Measurements from ENCODE around the gene RNASE13.
"Not testable (repeated sequence)": the region's sequence is repeated elsewhere in the genome, so short reads cannot be mapped to it uniquely, and the experiment has no call there.

RNASE13 gene

DNA sequence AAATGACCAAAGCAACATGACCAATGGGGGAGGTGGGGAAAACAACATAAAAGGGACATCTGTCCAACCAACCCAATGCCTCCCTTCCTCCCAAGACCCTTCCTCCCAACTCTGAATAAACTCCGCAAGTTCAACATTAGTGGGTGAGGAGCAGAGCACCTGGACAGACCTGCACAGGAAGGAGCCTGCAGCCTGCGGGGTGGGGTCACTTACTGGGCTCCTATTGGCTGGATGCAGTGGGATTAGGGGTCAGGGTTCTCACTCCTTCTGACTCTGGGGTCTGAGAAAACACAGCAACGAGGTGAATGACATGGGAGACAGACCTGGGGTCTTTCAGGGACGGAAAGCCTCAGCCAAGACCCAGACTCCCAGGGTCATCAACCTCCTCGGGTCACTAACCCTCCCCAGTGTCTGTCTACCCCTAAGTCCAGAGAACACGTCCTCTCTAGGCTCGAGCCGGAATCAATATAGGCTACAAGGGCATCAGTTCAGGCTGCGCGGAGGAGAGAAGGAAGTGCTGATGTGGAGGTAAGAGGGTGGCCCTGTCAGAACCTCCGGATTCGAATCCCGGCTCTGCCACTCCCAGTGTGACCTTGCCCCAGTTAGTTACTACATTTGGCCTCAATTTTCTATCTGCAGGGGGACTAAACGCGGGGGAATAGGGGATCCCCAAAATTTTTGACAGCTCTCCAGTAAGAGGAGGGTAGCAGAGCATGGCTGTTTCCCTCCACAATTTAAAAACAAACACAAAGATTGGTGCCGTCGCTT is 10.6 kb downstream of the RNASE13 start:
- DNase-seq: peak in 3 of 51 donors; percentile 21 to 43 (median 32)

DNA sequence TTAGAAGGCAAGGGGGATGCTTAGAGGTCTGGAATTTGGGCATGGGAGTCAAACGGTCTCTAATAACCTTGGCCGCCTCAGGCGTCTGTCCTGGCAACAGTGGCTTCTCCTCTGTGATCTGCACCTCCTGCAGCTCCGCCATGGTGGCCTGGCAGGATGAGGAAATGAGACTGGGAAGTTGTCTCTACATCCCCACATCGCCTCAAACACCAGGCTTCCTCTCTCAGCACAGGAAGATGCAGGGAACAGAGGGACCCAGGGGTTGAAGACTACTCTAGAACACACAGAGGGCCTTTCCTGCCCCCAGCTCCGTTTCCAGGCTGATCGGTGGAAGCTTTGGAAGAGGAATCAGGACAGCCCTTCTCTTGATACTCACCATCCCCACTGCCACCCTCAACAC is 11.4 kb downstream of the RNASE13 start:
- peak in 18 of 51 donors; percentile 14 to 53 (median 26) for DNase-seq

DNA sequence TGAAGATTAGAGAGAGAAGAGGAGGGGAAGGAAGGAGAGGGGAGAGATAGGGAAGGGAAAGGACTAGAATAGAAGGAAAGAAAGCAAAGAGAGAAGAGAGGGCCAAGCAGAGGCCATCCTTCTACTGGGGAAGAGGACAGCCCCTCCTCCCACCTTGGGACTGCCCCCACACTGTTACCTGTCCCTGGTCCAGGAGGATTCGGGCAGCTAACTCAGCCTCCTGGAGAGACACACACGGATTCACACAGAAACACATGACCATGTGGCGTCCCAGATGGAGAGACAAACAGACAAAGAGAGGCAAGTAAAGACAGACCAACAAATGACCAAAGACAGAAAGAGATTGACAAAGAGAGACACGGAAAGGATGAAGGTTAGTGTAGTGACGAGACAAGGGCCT is 11.9 kb downstream of the RNASE13 start:
- DNase-seq: peak in 1 of 51 donors; percentile 39

DNA sequence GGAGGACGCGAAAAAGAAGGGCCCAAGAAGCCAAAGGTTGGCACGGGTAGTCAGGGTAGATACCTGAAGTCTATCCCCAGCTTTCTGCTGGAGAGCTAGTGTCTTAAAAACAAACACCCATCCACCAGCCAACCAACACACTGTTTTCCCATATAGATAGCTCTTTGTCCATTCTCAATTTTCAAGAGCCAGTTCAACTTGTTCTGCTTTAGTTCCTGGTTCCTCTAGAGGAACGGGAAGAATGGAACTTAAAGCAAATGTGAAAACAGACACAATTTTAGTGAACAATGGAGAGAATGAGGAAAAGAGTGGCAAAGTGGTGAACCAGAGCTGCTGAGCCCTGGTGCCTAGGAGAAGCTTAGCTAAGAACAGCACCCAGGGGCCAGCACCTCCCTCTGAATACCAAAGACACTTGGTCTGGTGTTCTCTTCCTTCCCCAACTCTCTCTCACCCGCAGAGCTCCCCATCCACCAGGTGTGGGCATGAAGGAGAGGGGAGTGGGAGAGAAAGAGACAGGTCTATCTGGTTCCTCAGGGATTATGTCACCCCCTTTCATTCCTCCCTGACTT is 13.5 kb downstream of the RNASE13 start:
- DNase-seq: no peak

DNA sequence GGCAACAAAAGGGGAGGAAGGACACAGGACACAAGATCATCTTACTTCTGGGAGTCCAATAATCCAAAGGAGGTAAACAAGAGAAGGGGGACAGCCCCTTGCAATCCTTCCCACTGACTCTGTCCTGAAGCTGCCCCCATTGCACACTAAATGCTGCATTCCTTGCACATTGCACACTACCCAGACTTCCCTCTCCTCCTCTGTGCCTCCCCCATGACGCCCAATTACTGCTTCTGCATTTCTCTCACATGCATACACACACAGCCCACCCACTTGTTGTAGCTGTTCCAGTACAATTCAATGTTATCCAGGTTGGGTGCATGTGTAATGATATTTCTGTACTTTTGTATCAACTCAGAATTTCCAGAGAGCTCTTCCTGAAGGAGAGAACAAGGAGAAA is 15.2 kb downstream of the RNASE13 start:
- DNase-seq: no peak

DNA sequence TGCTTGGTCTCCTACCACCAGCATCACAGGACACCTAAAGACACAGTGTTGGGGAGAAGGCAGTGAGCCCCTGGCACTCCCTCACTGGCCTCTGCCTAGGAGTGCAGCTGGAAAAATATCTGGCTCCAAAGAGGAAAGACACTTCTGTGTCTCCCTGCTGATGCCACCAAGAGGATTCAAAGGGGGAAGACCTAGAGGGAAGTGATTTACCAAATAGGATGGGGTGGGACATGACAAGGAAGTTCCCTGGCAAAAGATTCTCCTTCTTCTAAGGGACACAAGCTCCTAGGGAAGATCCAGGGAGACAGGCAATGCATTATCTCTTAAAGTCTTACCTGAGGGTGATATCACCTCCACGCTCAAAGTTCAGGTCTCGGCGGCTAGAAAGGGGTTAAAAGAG is 15.8 kb downstream of the RNASE13 start:
- DNase-seq: no peak

DNA sequence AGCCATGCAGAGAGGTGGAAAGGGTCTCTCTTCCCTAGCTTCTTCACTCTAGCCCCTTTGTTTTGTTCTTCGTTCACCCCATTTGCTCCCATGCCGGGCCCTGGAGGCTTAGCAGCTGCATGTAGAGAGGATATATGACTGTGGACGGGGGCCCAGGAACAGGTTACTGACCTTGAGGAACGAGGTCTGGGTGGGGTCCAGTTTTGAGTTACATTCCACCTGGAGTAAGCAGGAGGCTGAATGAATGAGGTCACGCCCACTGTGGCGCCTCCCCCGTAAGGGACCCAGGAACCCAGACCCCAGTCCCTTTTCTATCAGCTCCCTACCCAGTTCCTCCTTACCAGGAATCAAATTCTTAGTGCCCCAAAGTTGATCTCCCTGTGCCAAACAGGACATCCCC is 16.3 kb downstream of the RNASE13 start:
- DNase-seq: no peak

DNA sequence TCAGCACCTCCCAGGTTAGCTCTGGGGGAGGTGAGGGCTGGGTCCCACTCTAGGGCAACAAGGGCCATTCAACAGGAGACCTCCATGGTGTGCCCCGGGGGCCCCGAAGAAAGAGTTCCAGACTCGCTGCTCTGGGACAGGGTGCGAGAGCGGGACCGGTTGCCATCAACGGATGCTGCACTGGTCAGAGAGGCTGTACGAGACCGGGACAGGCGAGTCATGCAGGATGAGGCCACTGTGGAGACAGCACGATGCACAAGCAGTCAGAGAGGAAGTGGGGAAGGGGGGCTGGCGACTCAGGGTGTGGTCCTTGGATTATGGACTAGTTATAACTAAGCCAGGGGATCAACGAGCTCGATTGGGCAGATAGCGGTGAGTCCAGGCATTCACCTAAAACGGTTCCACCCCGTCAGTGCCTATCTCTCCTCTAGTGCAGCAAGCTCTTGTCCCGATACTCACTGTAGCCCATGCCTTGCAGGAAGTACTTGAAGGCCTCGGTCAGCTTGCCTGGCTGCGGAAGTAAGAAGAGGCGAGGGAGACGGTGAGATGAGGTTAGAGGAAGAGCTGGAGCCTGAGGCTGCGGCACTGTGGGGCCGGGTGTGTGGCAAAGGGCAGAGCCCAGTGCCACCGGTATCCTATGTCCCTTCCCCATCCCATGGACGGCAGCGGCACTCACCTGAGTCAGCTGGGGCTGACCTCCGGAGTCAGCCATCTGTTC is 16.9 kb downstream of the RNASE13 start:
- DNase-seq: peak in 2 of 51 donors; percentile 17 to 18

DNA sequence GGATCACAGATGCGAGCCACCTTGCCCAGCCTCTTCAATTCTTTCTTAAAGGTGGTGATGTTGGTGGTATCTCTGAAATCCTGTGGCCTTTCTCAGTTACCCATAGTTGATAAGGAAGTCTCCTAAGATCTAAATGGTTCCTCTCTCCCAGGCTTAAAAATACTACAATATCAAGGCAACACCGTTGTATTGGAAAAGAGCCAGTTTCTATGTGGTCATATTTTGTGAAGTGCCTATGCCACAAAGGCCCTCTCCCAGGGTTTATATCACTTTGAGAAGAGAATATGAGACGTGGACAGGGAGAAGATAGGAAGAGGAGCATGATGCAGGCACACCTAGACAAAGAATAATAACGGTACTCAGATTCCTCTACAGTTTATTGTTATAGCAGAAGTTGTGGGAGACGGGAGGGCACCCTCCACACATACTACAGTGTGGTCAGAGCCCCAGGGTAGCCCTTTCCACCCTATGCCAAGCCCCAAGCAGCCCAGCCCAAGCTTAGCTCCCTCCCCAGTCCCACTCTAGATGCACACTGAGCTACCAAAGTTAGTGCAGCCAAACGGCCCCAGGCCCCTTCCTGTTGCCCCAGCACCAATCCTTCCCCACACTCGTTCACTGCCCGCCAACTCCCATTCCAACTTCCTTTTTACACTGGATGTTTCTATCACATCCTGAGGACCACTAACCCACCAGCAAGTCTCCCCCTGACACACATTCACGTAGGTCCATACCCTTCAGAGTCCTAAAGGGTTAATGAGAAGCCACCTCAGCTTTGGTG is 18.0 kb downstream of the RNASE13 start:
- DNase-seq: no peak

DNA sequence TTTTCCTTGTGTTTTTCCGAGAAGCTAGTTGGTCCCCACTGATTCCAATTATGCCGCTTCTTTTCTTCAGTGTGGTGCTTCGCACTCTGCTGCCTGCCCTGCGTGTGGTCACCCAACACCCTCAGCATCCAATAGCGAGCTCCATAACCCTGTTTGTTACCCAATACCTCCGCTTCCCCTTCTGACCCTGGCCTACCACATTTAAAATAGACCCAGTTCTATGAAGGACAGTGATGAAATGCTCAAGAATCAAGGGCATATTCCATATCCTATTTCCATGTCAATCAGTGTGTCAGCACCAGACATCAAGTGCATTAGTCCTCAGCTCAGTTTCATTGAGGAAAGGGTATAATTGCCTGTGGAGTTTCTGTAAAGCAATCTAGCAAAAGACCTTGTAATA is 19.3 kb downstream of the RNASE13 start:
- DNase-seq: peak in 2 of 51 donors; percentile 15 to 42

DNA sequence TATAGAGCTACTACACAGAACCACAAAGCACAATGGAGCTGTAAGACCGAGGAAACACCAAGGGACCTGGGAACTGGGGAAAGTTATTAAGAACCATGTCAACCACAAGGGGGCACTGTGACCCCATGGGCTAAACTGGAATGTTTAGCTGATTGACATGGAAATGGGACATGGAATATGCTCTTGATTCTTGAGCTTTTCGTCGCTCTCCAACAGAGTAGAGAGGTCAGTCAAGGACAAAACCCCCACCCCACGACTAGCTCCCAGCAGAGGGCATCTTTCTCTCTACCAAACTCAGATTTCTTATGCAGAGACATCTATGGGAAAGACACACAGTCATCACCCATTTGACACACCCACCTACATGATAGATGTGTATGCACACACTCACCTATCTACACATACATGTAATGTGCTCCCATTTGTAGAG is 19.8 kb downstream of the RNASE13 start:
- DNase-seq: peak in 49 of 51 donors; percentile 10 to 96 (median 73)

DNA sequence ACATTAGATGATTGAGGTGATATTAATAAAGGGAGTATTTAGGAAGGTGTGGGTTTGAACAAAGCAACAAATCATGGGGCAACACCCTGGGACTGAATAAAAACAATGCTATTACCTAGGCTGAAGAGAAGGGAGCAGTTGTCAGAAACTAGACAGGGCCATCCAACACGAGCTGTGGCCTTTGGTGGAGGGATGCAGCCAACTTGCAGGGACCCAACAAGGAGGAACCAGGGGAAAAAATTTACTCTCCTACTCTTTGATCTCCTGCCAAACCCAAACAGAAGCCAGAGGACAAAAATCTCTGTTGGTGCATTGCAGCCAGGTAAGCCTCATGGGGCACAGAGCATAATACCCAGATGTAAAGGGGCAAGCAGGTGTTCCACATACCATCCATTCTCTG is 23.5 kb downstream of the RNASE13 start:
- DNase-seq: no peak

DNA sequence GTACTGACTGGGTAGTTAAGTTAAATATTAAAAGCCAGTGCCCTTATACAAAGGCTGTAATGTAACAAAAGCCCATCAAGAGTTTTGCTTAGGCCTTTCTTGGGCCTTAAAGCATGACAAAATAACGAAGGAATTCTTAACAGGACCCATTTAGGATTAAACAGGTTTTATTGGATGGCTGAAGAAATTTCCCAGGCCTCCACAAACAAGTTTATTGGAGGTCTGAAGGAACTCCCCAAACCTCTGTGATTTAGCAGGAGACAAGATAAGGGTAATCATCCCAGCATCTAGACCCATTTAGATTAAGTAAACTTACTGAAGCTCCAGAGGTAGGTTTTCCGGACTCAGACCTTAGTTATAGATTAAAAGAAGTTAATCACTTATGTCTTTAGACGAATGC is 24.9 kb downstream of the RNASE13 start:
- DNase-seq: not testable (repeated sequence)

DNA sequence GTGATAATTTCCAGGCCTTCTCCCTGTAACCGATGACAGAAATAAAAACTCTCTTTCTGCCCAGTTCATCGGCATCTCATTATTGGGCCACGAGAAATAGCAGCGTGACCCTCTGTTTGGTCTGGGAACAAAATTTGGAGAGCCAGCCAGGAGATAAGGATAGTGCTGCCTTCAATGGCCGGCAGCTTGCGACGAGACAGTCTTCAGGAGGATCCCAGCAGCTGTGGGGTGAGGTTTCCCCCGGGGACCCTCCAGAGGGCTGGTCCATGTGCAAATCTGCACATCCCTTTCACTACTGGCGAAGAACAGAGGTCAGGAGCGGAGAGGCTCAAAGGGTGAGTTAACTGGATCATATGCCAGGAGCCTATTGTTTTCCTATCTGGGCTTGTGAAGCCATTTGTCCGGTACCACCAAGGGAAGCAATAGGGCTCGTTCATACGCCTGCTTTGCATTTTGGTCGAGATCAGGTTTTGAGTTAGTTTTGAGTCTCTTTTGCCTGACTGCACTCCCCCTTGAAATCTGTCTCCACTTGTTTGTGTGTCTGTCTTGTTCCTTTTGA is 30.7 kb downstream of the RNASE13 start:
- no peak for DNase-seq

DNA sequence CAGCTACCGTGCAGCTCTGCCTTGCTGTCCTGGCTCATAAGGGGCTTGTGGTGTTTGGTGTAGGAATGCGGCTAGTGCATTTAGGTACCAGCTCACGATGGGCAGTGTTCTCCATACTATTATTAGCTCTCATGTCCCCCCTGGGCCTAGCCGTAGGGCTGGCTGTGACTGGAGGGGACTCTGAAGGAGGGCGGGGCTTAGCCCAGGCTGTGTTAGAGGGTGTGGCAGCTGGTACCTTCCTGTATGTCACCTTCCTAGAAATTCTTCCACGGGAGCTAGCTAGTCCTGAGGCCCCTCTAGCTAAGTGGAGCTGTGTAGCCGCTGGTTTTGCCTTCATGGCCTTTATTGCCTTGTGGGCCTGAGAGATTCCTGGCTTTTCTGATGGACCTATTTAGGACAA is 33.4 kb downstream of the RNASE13 start:
- DNase-seq: no peak

DNA sequence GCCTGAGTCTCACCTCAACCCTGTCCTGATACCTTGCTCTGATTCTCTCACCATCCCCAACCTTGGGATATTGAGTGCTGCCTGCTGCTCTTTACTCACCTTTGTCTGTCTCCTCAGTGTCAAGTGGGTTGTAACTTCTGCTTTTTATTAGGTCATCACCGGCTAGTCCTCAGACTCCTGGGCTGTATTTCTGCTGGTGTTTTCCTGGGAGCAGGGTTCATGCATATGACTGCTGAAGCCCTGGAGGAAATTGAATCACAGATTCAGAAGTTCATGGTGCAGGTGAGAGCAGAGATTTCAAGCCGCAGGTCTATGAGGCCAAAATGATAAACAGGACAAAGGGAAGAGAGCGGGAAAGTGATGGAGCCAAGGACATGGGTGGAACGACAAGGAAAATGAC is 35.0 kb downstream of the RNASE13 start:
- no peak for DNase-seq

DNA sequence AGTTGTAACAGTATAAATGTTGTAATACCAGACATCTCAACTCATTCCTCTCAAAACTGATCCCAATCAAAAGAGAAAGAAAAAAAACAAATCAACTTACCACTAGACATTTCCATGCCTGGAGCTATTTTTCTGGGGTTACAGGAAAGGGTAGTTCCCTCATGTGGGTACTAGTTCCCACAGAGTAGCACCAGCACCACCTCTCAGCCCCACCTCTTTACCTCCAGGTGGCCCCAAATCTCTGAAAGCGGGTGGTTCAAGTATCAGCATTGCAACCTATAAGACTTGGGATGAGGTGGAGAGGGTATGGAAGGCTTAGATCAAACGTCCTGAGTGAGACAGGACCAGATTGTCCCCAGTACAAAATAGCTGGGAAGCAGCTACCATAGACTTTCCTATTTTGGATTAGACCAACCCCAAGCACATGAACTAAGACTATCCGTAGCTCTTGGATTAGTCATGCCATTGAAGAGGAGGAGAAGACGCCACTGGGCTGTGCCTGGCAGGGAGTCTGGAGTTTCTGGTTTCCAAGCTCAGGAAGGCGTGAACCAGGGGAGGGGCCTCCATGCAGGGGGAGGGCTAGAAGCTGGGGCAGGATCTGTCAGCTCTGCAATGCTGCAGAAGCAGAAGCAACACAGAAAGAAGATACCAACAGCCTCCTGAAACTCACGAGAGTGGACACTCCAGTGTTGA is 35.8 kb downstream of the RNASE13 start, which contains the start of gene SLC39A2:
Gene SLC39A2 (plus strand): TSS at position 620 of the 693 bp plus-strand sequence. CDS start 154 bp downstream, outside the sequence.
- DNase-seq: no peak

DNA sequence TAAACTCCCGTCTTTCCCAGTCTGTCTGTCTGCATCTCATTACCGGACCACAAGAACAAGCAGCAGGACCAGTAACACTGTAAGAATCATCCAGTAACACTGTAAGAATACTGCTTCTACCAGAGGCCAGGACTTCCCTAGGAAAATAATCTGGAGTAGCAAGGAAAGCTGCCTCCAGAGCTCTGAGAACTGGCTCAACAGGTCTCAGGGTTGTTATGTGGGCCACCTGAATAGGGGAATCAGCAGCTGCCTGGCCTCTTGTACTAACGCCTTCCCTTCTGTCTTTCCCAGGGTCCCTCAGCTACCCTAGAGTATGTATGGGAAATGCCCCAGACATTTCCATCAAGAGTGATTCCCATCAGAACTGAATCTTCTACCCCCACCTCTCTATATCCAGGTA is 36.5 kb downstream of the RNASE13 start:
- no peak for DNase-seq

DNA sequence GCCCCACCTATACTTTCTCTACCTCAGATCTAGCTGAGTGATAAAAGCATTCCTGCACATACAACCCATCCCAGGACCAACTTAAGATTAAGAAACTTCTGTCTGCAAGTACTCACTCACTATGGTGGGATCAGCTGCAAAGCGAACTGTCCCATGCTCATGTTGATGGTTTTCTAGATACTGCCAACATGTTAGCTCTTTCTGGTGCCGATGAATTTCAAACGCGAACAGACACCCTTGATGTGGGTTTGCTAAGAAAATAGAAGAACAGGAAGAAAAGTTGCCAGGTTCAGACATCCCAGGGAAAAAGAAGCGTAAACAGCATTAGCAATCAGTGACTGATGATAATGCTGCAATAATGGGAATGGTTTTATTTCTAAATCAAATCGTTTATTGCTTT is 37.0 kb downstream of the RNASE13 start:
- DNase-seq: no peak

DNA sequence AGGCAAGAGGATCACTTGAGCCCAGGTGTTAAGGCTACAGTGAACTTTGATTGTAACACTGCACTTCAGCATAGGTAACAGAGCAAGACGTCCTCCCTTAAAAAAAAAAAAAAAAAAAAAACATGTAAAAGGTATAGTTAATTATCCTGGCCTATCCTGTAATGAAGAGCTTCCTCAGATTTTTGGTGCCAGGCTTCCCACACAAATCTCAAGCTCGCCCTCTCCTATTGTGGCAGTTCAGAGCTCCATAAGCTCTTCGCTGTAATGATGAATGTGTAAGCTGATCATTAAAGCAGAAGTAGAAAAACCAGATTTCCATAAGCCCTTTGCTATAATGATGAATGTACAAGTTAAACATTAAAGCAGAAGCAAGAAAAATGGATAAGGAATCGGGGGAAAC is 37.5 kb downstream of the RNASE13 start:
- no peak for DNase-seq

DNA sequence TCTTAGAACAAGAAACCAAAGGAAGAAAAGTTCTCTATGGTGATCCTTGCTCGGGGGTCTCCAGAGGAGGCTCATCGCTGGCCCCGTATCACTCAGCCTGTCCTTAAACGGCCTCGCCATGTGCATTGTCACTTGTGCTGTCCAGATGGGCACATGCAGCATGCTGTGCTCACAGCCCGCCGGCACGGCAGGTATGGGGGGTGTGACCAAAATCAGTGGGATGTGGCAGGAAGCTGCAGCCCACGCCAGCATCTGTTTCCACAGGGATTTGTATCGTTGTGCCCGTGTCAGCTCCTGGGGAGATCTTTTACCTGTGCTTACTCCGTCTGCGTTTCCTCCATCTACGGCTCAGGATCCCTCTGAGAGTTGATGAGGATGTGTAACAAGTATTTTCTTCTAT is 38.1 kb downstream of the RNASE13 start:
- no peak for DNase-seq

Data from hypothalamus (tissue), 51 donors.